Central memory CD8-positive, alpha-beta T cell (primary cell): ENCODE results near the gene GNE.
"Not testable (repeated sequence)": the region's sequence is repeated elsewhere in the genome, so short reads cannot be mapped to it uniquely, and the experiment has no call there.

Experiments used
- ATAC-seq: fragments of 150-1000 bp; cut with Tn5 transposase; replicated peaks from 2 replicates; pipeline ENCODE4 v1.10.0; 2022; ENCODE audit warnings: mild to moderate bottlenecking, moderate FRiP score, moderate number of reproducible peaks; ENCODE audit not compliant: poor library complexity, severe bottlenecking; ENCODE audit errors: extremely low read depth
- DNase-seq, 2 donors: peaks; one replicate each; pipeline ENCODE4 v3.0.0; 2021; ENCODE audit warnings: low spot score in 2 of 2
- H3K27ac Mint-ChIP-seq: one replicate; pipeline ENCODE4 v1.8.0; 2022; ENCODE audit warnings: low read depth, mild to moderate bottlenecking, moderate library complexity, mixed read lengths
- H3K27me3 Mint-ChIP-seq: one replicate; pipeline ENCODE4 v1.8.0; 2022; ENCODE audit warnings: mixed read lengths
- H3K36me3 Mint-ChIP-seq: one replicate; pipeline ENCODE4 v1.8.0; 2022; ENCODE audit warnings: mild to moderate bottlenecking, moderate library complexity, mixed read lengths; ENCODE audit not compliant: insufficient read depth
- H3K4me1 Mint-ChIP-seq: one replicate; pipeline ENCODE4 v1.8.0; 2022; ENCODE audit warnings: mixed read lengths
- H3K4me3 Mint-ChIP-seq: one replicate; pipeline ENCODE4 v1.8.0; 2022; ENCODE audit warnings: mild to moderate bottlenecking, moderate library complexity, mixed read lengths
- H3K9me3 Mint-ChIP-seq: one replicate; pipeline ENCODE4 v1.8.0; 2022; ENCODE audit warnings: mixed read lengths

The GNE gene

GRCh38 chr9:36288070-36288469, 29.8 kb upstream of the GNE start:
- Mint-ChIP-seq H3K27ac (no peak overlapping the region), H3K4me3 (no peak overlapping the region), H3K27me3 (no peaks in the 10 kb centered on the region), H3K4me1 (no peaks in the 10 kb centered on the region), H3K9me3 (no peaks in the 10 kb centered on the region), H3K36me3 (peaks cover under 1% of the 10 kb centered on the region)
- DNase-seq (no peak), ATAC-seq (no peak)

GRCh38 chr9:36286388-36286787, 28.1 kb upstream of the GNE start:
- no peaks in the 10 kb centered on the region for H3K4me1 Mint-ChIP-seq
- DNase-seq, result no peak
- no peaks in the 10 kb centered on the region for H3K27me3 Mint-ChIP-seq

GRCh38 chr9:36284226-36284625, 26.0 kb upstream of the GNE start:
- Mint-ChIP-seq H3K4me1 (no peaks in the 10 kb centered on the region), H3K27me3 (no peaks in the 10 kb centered on the region), H3K4me3 (no peak overlapping the region), H3K27ac (no peak overlapping the region), H3K36me3 (peaks cover 2% of the 10 kb centered on the region), H3K9me3 (no peaks in the 10 kb centered on the region)
- DNase-seq (no peak), ATAC-seq (no peak)

More at GRCh38 chr9:36286388-36286787, 28.1 kb upstream of the GNE start:
- Mint-ChIP-seq H3K4me3 (no peak overlapping the region), H3K27ac (no peak overlapping the region), H3K36me3 (peaks cover 2% of the 10 kb centered on the region), H3K9me3 (no peaks in the 10 kb centered on the region)
- ATAC-seq, result no peak

- Mint-ChIP-seq H3K36me3 (peaks cover 3% of the 10 kb centered on the region), H3K27me3 (no peaks in the 10 kb centered on the region), H3K4me3 (no peak overlapping the region), H3K9me3 (no peaks in the 10 kb centered on the region), H3K27ac (no peak overlapping the region), H3K4me1 (no peaks in the 10 kb centered on the region)
- no peak for ATAC-seq
- no peak for DNase-seq
Observed at GRCh38 chr9:36282275-36282674, 24.0 kb upstream of the GNE start.

- H3K36me3 Mint-ChIP-seq, result peaks cover 3% of the 10 kb centered on the region
- H3K9me3 Mint-ChIP-seq, result no peaks in the 10 kb centered on the region
Observed at GRCh38 chr9:36280989-36281388, 22.7 kb upstream of the GNE start.

GRCh38 chr9:36278243-36278642, 20.0 kb upstream of the GNE start:
- Mint-ChIP-seq H3K4me3 (no peak overlapping the region), H3K27me3 (no peaks in the 10 kb centered on the region), H3K36me3 (peaks cover 3% of the 10 kb centered on the region), H3K27ac (no peak overlapping the region), H3K4me1 (no peaks in the 10 kb centered on the region), H3K9me3 (no peaks in the 10 kb centered on the region)
- DNase-seq (no peak), ATAC-seq (no peak)

More at GRCh38 chr9:36280989-36281388, 22.7 kb upstream of the GNE start:
- Mint-ChIP-seq H3K4me3 (no peak overlapping the region), H3K4me1 (no peaks in the 10 kb centered on the region), H3K27ac (no peak overlapping the region), H3K27me3 (no peaks in the 10 kb centered on the region)
- ATAC-seq, result no peak
- no peak for DNase-seq

- no peaks in the 10 kb centered on the region for H3K27me3 Mint-ChIP-seq
- no peaks in the 10 kb centered on the region for H3K9me3 Mint-ChIP-seq
- DNase-seq (no peak), ATAC-seq (no peak)
- no peaks in the 10 kb centered on the region for H3K4me1 Mint-ChIP-seq
- H3K27ac Mint-ChIP-seq, result no peak overlapping the region
- H3K36me3 Mint-ChIP-seq, result peaks cover 1% of the 10 kb centered on the region
- no peak overlapping the region for H3K4me3 Mint-ChIP-seq
Observed at GRCh38 chr9:36276781-36277181, 18.5 kb upstream of the GNE start.

GRCh38 chr9:36276254-36276653, 18.0 kb upstream of the GNE start:
- no peaks in the 10 kb centered on the region for H3K27me3 Mint-ChIP-seq
- DNase-seq (no peak), ATAC-seq (no peak)
- no peaks in the 10 kb centered on the region for H3K9me3 Mint-ChIP-seq
- no peaks in the 10 kb centered on the region for H3K4me1 Mint-ChIP-seq
- no peak overlapping the region for H3K4me3 Mint-ChIP-seq
- H3K36me3 Mint-ChIP-seq, result peaks cover 1% of the 10 kb centered on the region
- H3K27ac Mint-ChIP-seq, result no peak overlapping the region

- ATAC-seq (no peak), DNase-seq (no peak)
- Mint-ChIP-seq H3K9me3 (no peaks in the 10 kb centered on the region), H3K27me3 (no peaks in the 10 kb centered on the region), H3K36me3 (peaks cover 1% of the 10 kb centered on the region), H3K4me1 (no peaks in the 10 kb centered on the region), H3K4me3 (no peak overlapping the region), H3K27ac (no peak overlapping the region)
Observed at GRCh38 chr9:36275060-36275459, 16.8 kb upstream of the GNE start.

- not testable (repeated sequence) for H3K9me3 Mint-ChIP-seq, DNase-seq, H3K27me3 Mint-ChIP-seq, ATAC-seq, H3K4me1 Mint-ChIP-seq, H3K4me3 Mint-ChIP-seq, H3K27ac Mint-ChIP-seq, H3K36me3 Mint-ChIP-seq
Observed at GRCh38 chr9:36273354-36273753, 15.1 kb upstream of the GNE start.

- H3K27ac Mint-ChIP-seq, result no peak overlapping the region
- no peaks in the 10 kb centered on the region for H3K4me1 Mint-ChIP-seq
- H3K27me3 Mint-ChIP-seq, result no peaks in the 10 kb centered on the region
- ATAC-seq (no peak), DNase-seq (no peak)
- no peaks in the 10 kb centered on the region for H3K9me3 Mint-ChIP-seq
- no peak overlapping the region for H3K4me3 Mint-ChIP-seq
- H3K36me3 Mint-ChIP-seq, result no peaks in the 10 kb centered on the region
Observed at GRCh38 chr9:36268007-36268427, 9.8 kb upstream of the GNE start.

GRCh38 chr9:36264896-36265295, 6.6 kb upstream of the GNE start:
- peaks cover 2% of the 10 kb centered on the region for H3K36me3 Mint-ChIP-seq
- no peak for DNase-seq
- no peaks in the 10 kb centered on the region for H3K27me3 Mint-ChIP-seq
- no peak for ATAC-seq
- H3K27ac Mint-ChIP-seq, result no peak overlapping the region
- no peaks in the 10 kb centered on the region for H3K9me3 Mint-ChIP-seq
- H3K4me1 Mint-ChIP-seq, result no peaks in the 10 kb centered on the region
- no peak overlapping the region for H3K4me3 Mint-ChIP-seq

- no peaks in the 10 kb centered on the region for H3K9me3 Mint-ChIP-seq
- ATAC-seq, result no peak
- no peaks in the 10 kb centered on the region for H3K27me3 Mint-ChIP-seq
- H3K4me1 Mint-ChIP-seq, result peaks cover 2% of the 10 kb centered on the region
- H3K36me3 Mint-ChIP-seq, result peaks cover 5% of the 10 kb centered on the region
- DNase-seq, result no peak
- H3K27ac Mint-ChIP-seq, result no peak overlapping the region
- H3K4me3 Mint-ChIP-seq, result no peak overlapping the region
Observed at GRCh38 chr9:36263683-36264082, 5.4 kb upstream of the GNE start.

- Mint-ChIP-seq H3K4me1 (peaks cover 8% of the 10 kb centered on the region), H3K9me3 (no peaks in the 10 kb centered on the region), H3K27ac (peak overlapping the region; percentile 92), H3K4me3 (peak overlapping the region; percentile 98), H3K27me3 (no peaks in the 10 kb centered on the region), H3K36me3 (peaks cover 14% of the 10 kb centered on the region)
- ATAC-seq (no peak), DNase-seq (no peak)
Observed at GRCh38 chr9:36258996-36259533, 817 bp upstream of the GNE start.
